SK-N-SH treated with all-trans-retinoic acid at 6 μM for 48 hours (cell line): ENCODE measurements around the gene IQSEC1.

ENCODE experiments used
- ATAC-seq: fragments of 200-7000 bp; cut with Tn5 transposase; 3 replicates; pipeline ENCODE4 v1.9.1; 2020; ENCODE audit warnings: mild to moderate bottlenecking, moderate library complexity
- ARNTL ChIP-seq: fragments of 450-650 bp; formaldehyde crosslinking; IDR thresholded peaks from 2 replicates; pipeline ENCODE4 v1.5.0; 2020; ENCODE audit warnings: low read depth, mild to moderate bottlenecking, moderate library complexity, borderline replicate concordance
- BACH2 ChIP-seq: fragments of 250-450 bp; sonication (Bioruptor Pico); IDR thresholded peaks from 2 replicates; pipeline ENCODE4 v1.9.0; 2021; ENCODE audit warnings: mild to moderate bottlenecking, borderline replicate concordance
- CSDC2 ChIP-seq: fragments of 250-450 bp; sonication (Bioruptor Pico); IDR thresholded peaks from 2 replicates; pipeline ENCODE4 v1.5.0; 2020; ENCODE audit warnings: mild to moderate bottlenecking, moderate library complexity
- ESRRG ChIP-seq: fragments of 250-450 bp; sonication (Bioruptor Pico); IDR thresholded peaks from 2 replicates; pipeline ENCODE4 v1.6.1; 2021; ENCODE audit warnings: mild to moderate bottlenecking
- GLIS3 ChIP-seq: fragments of 250-450 bp; sonication (Bioruptor Pico); IDR thresholded peaks from 2 replicates; pipeline ENCODE4 v1.5.0; 2020; ENCODE audit warnings: mild to moderate bottlenecking, moderate library complexity
- ISL1 ChIP-seq: fragments of 250-450 bp; sonication (Bioruptor Pico); IDR thresholded peaks from 2 replicates; pipeline ENCODE4 v2.1.2; 2022; ENCODE audit warnings: mild to moderate bottlenecking, moderate library complexity
- OSR1 ChIP-seq: fragments of 250-450 bp; sonication (Bioruptor Pico); IDR thresholded peaks from 2 replicates; pipeline ENCODE4 v1.8.0; 2022; ENCODE audit warnings: moderate library complexity, mild to moderate bottlenecking, inconsistent platforms
- PATZ1 ChIP-seq: fragments of 250-450 bp; sonication (Bioruptor Pico); IDR thresholded peaks from 2 replicates; pipeline ENCODE4 v1.8.0; 2020; ENCODE audit warnings: mild to moderate bottlenecking, moderate library complexity, borderline replicate concordance
- POU6F1 ChIP-seq: fragments of 250-450 bp; sonication (Bioruptor Pico); IDR thresholded peaks from 2 replicates; pipeline ENCODE4 v1.8.0; 2021; ENCODE audit warnings: low read depth, mild to moderate bottlenecking, moderate library complexity, borderline replicate concordance
- PPARA ChIP-seq: fragments of 250-450 bp; sonication (Bioruptor Pico); IDR thresholded peaks from 2 replicates; pipeline ENCODE4 v1.5.0; 2020; ENCODE audit warnings: mild to moderate bottlenecking, borderline replicate concordance
- RARB ChIP-seq: fragments of 250-450 bp; sonication (Bioruptor Pico); IDR thresholded peaks from 2 replicates; pipeline ENCODE4 v1.8.0; 2021; ENCODE audit warnings: mild to moderate bottlenecking, moderate library complexity
- SNAI2 ChIP-seq: fragments of 250-450 bp; sonication (Bioruptor Pico); IDR thresholded peaks from 2 replicates; pipeline ENCODE4 v1.5.0; 2020; ENCODE audit warnings: mild to moderate bottlenecking, moderate library complexity
- TCF4 ChIP-seq: fragments of 250-450 bp; sonication (Bioruptor Pico); IDR thresholded peaks from 2 replicates; pipeline ENCODE4 v1.8.0; 2021; ENCODE audit warnings: mild to moderate bottlenecking, moderate library complexity, borderline replicate concordance
- TOX ChIP-seq: fragments of 250-450 bp; sonication (Bioruptor Pico); IDR thresholded peaks from 2 replicates; pipeline ENCODE4 v1.8.0; 2021; ENCODE audit warnings: mild to moderate bottlenecking, moderate library complexity, borderline replicate concordance
- TSHZ2 ChIP-seq: fragments of 250-450 bp; sonication (Bioruptor Pico); IDR thresholded peaks from 2 replicates; pipeline ENCODE4 v1.5.0; 2020; ENCODE audit warnings: mild to moderate bottlenecking, moderate library complexity
- ZC3H10 ChIP-seq: fragments of 250-450 bp; sonication (Bioruptor Pico); IDR thresholded peaks from 2 replicates; pipeline ENCODE4 v1.5.1; 2021; ENCODE audit warnings: mild to moderate bottlenecking, moderate library complexity
- ZFP3 ChIP-seq: fragments of 250-450 bp; sonication (Bioruptor Pico); IDR thresholded peaks from 2 replicates; pipeline ENCODE4 v1.5.0; 2020; ENCODE audit warnings: mild to moderate bottlenecking, moderate library complexity
- ZFP30 ChIP-seq: fragments of 450-650 bp; formaldehyde crosslinking; IDR thresholded peaks from 2 replicates; pipeline ENCODE4 v1.5.0; 2022; ENCODE audit warnings: mild to moderate bottlenecking, moderate library complexity
- ZNF565 ChIP-seq: fragments of 450-650 bp; formaldehyde crosslinking; conservative IDR thresholded peaks from 2 replicates; pipeline ENCODE4 v1.5.0; 2020; ENCODE audit warnings: low read depth, mild to moderate bottlenecking, moderate library complexity
- ZNF70 ChIP-seq: fragments of 450-650 bp; formaldehyde crosslinking; IDR thresholded peaks from 2 replicates; pipeline ENCODE4 v1.5.0; 2020; ENCODE audit warnings: mild to moderate bottlenecking, moderate library complexity
- TF ChIP-seq, protein P1 (sequence below): fragments of 250-450 bp; sonication (Bioruptor Pico); IDR thresholded peaks from 2 replicates; pipeline ENCODE4 v1.5.1; 2021; ENCODE audit warnings: mild to moderate bottlenecking, moderate library complexity
- TF ChIP-seq, protein P2 (sequence below): fragments of 250-450 bp; sonication (Bioruptor Pico); IDR thresholded peaks from 2 replicates; pipeline ENCODE4 v1.5.1; 2020; ENCODE audit warnings: low read depth, mild to moderate bottlenecking, moderate library complexity

The IQSEC1 gene

DNA sequence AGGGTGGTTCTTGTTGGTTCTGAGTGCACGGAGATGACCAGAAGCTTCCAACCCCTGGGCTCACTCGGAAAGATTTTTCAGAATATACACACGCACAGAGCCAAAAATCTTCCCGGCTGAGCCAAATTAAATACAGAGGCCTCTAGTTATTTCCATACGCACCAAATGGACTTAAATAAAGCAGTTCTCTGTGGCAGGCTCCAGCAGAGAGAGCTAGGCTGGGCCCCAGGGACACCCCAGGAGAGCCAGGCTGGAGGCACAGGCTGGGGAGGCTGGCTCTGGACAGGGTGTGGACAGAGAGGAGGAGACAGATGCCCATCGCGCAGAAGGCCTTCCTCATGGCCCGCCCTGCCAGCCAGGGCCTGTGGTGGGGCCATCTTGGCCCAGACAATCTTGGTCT is 115.9 kb downstream of the IQSEC1 start:
- no peak for TF ChIP-seq POU6F1 (CRISPR knock-in tag)
- TF ChIP-seq TOX, result no peak
- TF ChIP-seq ESRRG, result no peak
- no peak for TF ChIP-seq GLIS3 (CRISPR knock-in tag)
- no peak for TF ChIP-seq PATZ1 (CRISPR knock-in tag)
- no peak for TF ChIP-seq ZNF565 (CRISPR knock-in tag)
- TF ChIP-seq ZFP3 (CRISPR knock-in tag), result no peak
- no peak for TF ChIP-seq ZNF70 (CRISPR knock-in tag)
- no peak for TF ChIP-seq ZFP30 (CRISPR knock-in tag)
- no peak for TF ChIP-seq TCF4 (CRISPR knock-in tag)
- no peak for TF ChIP-seq OSR1 (CRISPR knock-in tag)
- TF ChIP-seq, protein P1, sequence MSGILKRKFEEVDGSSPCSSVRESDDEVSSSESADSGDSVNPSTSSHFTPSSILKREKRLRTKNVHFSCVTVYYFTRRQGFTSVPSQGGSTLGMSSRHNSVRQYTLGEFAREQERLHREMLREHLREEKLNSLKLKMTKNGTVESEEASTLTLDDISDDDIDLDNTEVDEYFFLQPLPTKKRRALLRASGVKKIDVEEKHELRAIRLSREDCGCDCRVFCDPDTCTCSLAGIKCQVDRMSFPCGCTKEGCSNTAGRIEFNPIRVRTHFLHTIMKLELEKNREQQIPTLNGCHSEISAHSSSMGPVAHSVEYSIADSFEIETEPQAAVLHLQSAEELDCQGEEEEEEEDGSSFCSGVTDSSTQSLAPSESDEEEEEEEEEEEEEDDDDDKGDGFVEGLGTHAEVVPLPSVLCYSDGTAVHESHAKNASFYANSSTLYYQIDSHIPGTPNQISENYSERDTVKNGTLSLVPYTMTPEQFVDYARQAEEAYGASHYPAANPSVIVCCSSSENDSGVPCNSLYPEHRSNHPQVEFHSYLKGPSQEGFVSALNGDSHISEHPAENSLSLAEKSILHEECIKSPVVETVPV (CRISPR knock-in tag), result no peak
- ATAC-seq, result no peak

- TF ChIP-seq ZFP3 (CRISPR knock-in tag) (no peak), ZNF565 (CRISPR knock-in tag) (no peak), TCF4 (CRISPR knock-in tag) (no peak), OSR1 (CRISPR knock-in tag) (no peak), RARB (no peak), SNAI2 (no peak), ISL1 (CRISPR knock-in tag) (no peak), ZFP30 (CRISPR knock-in tag) (no peak), CSDC2 (CRISPR knock-in tag) (no peak)
- TF ChIP-seq, protein P2, sequence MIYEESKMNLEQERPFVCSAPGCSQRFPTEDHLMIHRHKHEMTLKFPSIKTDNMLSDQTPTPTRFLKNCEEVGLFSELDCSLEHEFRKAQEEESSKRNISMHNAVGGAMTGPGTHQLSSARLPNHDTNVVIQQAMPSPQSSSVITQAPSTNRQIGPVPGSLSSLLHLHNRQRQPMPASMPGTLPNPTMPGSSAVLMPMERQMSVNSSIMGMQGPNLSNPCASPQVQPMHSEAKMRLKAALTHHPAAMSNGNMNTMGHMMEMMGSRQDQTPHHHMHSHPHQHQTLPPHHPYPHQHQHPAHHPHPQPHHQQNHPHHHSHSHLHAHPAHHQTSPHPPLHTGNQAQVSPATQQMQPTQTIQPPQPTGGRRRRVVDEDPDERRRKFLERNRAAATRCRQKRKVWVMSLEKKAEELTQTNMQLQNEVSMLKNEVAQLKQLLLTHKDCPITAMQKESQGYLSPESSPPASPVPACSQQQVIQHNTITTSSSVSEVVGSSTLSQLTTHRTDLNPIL (CRISPR knock-in tag), result no peak
- TF ChIP-seq, protein P1 (CRISPR knock-in tag), result no peak
- no peak for ATAC-seq
These were observed 116.9 kb downstream of the IQSEC1 start for GRCh38 chr3:12956316-12956660.

DNA sequence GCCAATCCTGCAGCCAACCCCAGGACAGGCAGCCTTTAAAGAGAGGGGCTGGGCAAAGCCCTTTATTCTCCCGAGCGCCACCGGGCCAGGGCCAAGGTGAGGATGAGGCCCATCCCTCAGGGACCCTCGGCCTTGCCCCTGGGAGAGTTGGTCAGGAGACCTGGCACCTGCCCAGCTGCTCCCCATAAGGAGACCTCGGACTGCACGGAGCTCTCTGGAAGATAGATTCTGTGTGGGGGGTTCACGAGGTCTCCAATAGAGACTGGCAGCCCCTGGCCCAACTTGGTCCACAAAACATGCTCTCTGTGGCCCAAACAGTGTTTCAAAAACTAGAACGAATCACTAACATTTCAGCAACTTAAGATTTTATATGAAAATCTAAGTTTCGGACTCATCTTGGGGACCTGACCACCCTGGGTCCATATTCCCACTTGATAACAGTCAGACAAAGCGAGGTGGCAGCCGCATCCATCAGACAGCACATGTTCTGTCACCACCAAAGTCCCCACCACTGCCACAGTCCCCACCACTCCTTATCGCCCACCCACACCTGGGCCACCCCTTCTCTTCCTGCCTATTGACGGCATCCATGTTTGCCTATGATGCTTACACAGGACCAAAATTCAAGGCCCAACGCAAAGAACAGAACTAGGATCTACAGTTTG is 117.4 kb downstream of the IQSEC1 start:
- ATAC-seq, result no peak
- TF ChIP-seq PATZ1 (CRISPR knock-in tag) (no peak), ZFP3 (CRISPR knock-in tag) (no peak), ESRRG (no peak), TSHZ2 (CRISPR knock-in tag) (no peak), PPARA (CRISPR knock-in tag) (no peak), ZNF70 (CRISPR knock-in tag) (no peak), ISL1 (CRISPR knock-in tag) (no peak), BACH2 (CRISPR knock-in tag) (no peak), GLIS3 (CRISPR knock-in tag) (no peak), ZNF565 (CRISPR knock-in tag) (no peak), POU6F1 (CRISPR knock-in tag) (no peak), CSDC2 (CRISPR knock-in tag) (no peak), ZC3H10 (CRISPR knock-in tag) (no peak), ZFP30 (CRISPR knock-in tag) (no peak), ARNTL (CRISPR knock-in tag) (no peak), RARB (no peak)
